SIG-M5 (cell line): ENCODE results near the gene SP3.

Source experiments
- DNase-seq: peaks from one replicate; lab custom pipeline; 2025; lab: John Stamatoyannopoulos, UW

Gene SP3

GRCh38 chr2:173966274-173967098, 1.3 kb upstream of the SP3 start:
- DNase-seq, result no peak

- peak; percentile 38 for DNase-seq
These were observed 405 bp downstream of the SP3 start for GRCh38 chr2:173964565-173965371.

GRCh38 chr2:173963817-173964564, 1.2 kb downstream of the SP3 start:
- DNase-seq, result peak; percentile 62

- no peak for DNase-seq
These were observed 1.8 kb downstream of the SP3 start for GRCh38 chr2:173963323-173963816.

- no peak for DNase-seq
These were observed 2.5 kb downstream of the SP3 start for GRCh38 chr2:173962583-173963110.

GRCh38 chr2:173962031-173962430, 3.1 kb downstream of the SP3 start:
- no peak for DNase-seq

- no peak for DNase-seq
These were observed 3.8 kb downstream of the SP3 start for GRCh38 chr2:173961346-173961705.

- no peak for DNase-seq
These were observed 5.3 kb downstream of the SP3 start for GRCh38 chr2:173959909-173960308.

GRCh38 chr2:173959358-173959884, 5.8 kb downstream of the SP3 start:
- DNase-seq, result no peak

- no peak for DNase-seq
These were observed 6.9 kb downstream of the SP3 start for GRCh38 chr2:173958198-173958846.

- DNase-seq, result no peak
These were observed 7.7 kb downstream of the SP3 start for GRCh38 chr2:173957517-173957916.

GRCh38 chr2:173956454-173956853, 8.7 kb downstream of the SP3 start:
- DNase-seq, result no peak

- no peak for DNase-seq
These were observed 9.3 kb downstream of the SP3 start for GRCh38 chr2:173955867-173956266.

GRCh38 chr2:173955004-173955403, 10.2 kb downstream of the SP3 start:
- no peak for DNase-seq

GRCh38 chr2:173953047-173953424, 12.1 kb downstream of the SP3 start:
- DNase-seq, result no peak

GRCh38 chr2:173952267-173953046, 12.7 kb downstream of the SP3 start:
- DNase-seq, result no peak

- DNase-seq, result no peak
These were observed 16.3 kb downstream of the SP3 start for GRCh38 chr2:173948842-173949241.

GRCh38 chr2:173948198-173948597, 17.0 kb downstream of the SP3 start:
- DNase-seq, result no peak

GRCh38 chr2:173947131-173947530, 18.0 kb downstream of the SP3 start:
- no peak for DNase-seq

GRCh38 chr2:173943738-173944137, 21.4 kb downstream of the SP3 start:
- DNase-seq, result no peak
